IPS-18c (cell line): ENCODE measurements around the gene FHL2.
"Not testable (repeated sequence)": the region's sequence is repeated elsewhere in the genome, so short reads cannot be mapped to it uniquely, and the experiment has no call there.

Experiments used
- H3K4me3 ChIP-seq: 2 replicates; pipeline ENCODE4 v1.7.0; 2013; ENCODE audit warnings: low read depth, mild to moderate bottlenecking, low read length, moderate library complexity; ENCODE audit not compliant: insufficient read depth
- H3K9me3 ChIP-seq: one replicate; pipeline ENCODE4 v1.6.1; 2013; ENCODE audit warnings: mild to moderate bottlenecking, low read length, moderate library complexity; ENCODE audit not compliant: control insufficient read depth, insufficient read depth

Gene FHL2

DNA sequence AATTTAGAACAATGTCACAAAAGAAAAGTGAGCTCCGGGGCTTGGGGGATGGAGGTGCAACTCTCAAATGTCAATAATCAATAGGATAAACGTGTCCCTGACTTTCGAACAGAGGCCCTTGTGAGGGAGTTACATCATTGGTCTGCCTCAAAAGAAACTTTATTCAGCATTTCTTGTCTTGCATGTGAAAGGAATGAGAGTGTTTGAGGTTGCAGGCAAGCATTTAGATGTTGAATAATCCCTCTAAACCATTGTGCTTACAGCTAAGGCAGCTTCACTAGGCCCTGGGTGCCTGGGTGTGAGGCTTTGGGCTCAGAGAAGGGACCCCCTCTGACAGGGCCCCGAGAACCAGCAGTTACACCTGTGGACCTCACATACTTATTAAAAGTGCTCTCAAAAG is 28.6 kb upstream of the FHL2 start:
- no peaks in the 10 kb centered on the region for H3K9me3 ChIP-seq
- no peak overlapping the region for H3K4me3 ChIP-seq

DNA sequence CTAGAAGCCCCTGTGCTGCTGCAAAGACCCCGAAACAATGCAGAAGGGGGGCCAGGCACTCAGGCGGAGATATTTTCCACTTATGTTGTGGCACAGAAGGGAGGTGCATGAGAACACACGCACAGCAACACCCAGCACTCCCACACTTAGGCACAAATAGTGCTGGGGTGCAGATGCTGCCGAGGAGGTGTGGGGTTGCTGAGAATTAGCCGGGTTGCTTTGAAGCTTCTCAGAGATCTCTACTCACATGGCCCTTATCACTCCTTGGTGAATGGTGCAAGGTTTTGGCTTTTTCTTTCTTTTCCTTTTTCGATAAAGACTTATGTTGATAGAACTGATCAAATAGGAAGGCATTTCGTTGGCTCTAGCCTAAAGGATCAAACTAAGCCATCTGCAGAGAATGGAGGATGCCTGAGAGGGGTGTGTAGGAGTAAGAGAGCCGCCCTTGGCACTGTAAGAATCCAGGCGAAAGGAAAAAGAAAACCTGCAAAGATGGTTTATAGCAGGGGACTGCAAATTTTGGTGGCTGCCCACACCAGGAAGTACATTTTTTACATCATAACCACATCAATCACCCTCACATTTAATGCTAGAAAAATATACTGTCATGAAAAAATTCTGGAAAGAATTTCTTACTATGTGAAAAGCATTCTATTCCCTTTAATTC is 27.9 kb upstream of the FHL2 start:
- H3K9me3 ChIP-seq, result no peaks in the 10 kb centered on the region
- H3K4me3 ChIP-seq, result no peak overlapping the region; the same call in none of the 2 replicates

DNA sequence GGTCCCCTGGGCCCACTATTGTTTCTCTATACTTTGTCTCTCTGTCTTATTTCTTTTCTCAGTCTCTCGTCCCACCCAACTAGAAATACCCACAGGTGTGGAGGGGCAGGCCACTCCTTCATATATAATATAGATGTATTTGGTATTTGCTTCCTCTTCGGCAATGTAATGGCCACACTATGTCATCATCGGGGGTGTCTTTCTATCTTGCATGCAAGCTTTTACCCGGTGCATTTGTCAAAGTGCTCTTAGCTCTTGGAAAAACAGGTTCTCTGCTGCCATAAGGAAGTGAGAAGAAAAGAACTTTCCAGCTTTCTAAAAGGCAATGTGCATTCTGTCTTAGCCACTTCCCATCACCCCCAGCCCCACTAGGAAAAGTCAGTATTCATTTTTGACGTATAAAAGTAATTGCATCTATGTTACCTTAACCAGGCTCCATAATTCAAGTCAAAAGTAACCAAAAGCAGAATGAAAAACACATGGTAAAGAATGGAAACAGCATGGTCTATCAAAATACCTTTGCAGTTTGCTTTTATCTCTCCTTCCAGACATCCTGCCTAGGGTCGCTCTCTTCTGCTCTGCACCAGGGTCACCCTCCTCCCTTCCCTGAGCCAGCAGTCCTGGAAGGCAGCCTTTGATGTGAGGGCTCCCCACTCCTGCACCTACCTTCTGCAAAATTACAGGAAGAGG is 27.2 kb upstream of the FHL2 start:
- H3K9me3 ChIP-seq, result no peaks in the 10 kb centered on the region
- H3K4me3 ChIP-seq, result no peak overlapping the region; the same call in 1 of the 2 replicates

DNA sequence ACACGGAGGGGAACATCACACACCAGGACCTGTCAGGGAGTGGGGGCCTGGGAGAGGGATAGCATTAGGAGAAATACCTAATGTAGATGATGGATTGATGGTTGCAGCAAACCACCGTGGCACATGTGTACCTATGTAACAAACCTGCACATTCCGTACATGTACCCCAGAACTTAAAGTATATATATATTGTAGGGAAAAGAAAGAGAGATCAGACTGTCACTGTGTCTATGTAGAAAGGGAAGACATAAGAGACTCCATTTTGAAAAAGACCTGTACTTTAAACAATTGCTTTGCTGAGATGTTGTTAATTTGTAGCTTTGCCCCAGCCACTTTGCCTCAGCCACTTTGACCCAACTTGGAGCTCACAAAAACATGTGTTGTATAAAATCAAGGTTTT is 26.0 kb upstream of the FHL2 start:
- not testable (repeated sequence) for H3K9me3 ChIP-seq, H3K4me3 ChIP-seq

DNA sequence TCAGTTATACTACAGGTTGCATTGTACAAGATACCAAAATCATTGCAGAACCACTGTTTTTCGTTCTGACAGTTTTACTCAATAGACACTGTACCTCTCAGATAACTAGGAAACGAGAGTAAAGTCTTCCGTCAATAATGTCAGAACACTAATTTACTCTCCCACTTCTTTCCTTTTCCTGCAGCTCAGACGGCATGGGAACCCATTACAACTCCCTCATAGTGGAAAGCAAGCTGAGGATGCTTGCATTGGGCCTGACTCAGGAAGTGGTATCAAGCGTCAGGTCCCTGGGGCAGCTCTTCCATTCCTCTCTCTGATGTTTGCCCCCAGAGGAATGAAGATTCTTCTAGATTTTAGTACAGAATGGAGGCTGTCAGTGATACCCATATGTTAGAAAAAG is 23.9 kb upstream of the FHL2 start:
- no peak overlapping the region for H3K4me3 ChIP-seq
- H3K9me3 ChIP-seq, result no peaks in the 10 kb centered on the region

DNA sequence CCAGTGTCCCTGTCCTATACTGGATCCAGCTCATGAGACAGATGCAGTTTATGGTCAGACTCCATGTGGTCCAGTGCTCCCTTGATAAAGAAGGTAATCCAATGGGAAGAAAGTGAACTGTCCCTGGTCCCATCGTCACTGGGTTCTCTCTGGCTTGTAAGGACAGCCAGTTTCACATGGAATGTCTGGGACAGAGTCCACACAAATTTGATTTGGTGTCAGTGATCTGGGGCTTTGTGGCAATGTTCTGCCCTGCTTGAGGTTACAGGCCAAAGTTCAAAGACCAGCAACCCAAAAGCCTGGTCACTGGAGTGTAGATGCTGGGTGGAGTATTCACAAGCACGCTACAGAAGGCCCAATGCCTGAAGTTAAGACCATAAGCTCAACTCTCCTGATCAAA is 22.2 kb upstream of the FHL2 start:
- no peak overlapping the region for H3K4me3 ChIP-seq
- H3K9me3 ChIP-seq, result no peaks in the 10 kb centered on the region

DNA sequence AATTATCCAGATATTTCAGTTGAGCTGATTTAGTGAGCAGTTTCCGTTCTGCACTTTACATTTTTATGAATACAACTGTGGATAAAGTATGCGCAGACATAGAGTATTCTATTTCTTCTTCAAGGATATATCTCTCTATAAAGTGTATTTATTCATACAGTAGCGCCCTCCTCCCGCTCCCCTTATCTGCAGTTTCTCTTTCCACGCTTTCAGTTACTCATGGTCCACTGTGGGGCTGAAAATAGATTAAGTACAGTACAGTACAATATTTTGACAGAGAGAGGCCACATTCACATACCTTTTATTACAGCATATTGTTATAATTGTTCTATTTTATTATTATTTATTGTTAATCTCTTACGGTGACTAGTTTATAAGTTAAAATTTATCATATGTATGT is 19.7 kb upstream of the FHL2 start:
- no peaks in the 10 kb centered on the region for H3K9me3 ChIP-seq
- H3K4me3 ChIP-seq, result no peak overlapping the region

DNA sequence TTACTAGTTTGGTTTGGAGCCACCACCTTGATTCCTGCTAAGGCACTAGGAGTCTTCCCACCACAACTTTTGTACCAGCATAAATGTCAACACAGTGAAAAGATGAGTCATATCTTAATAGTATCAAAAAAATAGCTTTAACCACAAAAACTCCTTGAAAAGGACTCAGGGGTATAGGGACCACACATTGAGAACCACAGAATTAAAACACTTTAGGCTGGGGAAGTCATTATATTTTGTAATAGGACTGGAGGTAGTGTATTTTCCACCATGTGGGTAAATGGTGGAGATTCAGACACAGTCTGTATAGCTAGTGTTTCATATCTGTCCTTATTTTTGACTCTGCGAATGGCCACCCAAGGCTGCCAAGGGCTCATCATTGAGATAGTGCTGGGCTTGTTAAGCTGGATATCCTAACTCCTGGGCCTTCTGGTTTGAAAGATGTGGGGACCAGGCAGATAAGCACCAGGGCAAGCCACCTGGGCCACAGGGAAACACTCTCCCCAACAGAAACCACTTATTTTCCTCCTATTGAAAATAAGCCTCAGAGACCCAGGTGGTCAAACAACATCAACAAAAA is 19.1 kb upstream of the FHL2 start:
- H3K4me3 ChIP-seq, result no peak overlapping the region
- H3K9me3 ChIP-seq, result no peaks in the 10 kb centered on the region

DNA sequence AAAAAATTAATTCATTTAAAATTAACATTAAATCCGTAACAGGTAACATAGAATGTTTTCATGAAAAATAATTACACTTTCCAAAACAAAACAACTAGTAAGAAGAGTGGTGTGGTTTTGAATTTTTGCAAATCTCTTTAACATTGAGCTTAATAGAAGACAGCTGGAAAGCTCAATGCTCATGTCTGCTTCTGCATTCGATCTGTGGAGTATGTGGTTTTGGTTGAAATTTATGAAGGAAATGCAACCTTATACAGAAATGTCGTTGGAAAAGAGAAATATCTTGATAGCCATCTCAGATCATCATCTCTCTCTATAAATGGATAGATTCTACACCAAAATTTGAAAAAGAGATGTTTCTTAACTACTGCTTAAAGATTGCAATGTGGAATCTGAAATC is 17.3 kb upstream of the FHL2 start:
- Histone ChIP-seq H3K4me3 (no peak overlapping the region), H3K9me3 (no peaks in the 10 kb centered on the region)

DNA sequence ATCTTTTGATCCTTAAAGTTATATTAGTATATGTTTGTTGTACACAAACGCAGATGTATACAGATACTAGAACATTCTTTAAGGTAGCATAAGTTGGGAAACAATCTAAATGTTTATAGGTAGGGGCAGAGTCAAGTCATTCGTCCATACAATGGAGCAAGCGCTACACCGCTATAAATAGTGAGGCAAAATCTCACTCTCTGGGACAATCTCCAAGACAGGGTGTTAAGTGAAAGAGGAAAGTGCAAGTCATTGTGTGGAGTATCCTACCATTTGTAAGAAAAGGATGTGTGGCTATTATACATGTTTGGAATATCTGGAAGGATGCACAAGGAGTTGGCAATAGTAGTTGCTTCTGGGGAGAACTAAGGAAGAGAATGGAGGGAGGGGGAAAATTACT is 16.2 kb upstream of the FHL2 start:
- Histone ChIP-seq H3K4me3 (no peak overlapping the region), H3K9me3 (no peaks in the 10 kb centered on the region)

DNA sequence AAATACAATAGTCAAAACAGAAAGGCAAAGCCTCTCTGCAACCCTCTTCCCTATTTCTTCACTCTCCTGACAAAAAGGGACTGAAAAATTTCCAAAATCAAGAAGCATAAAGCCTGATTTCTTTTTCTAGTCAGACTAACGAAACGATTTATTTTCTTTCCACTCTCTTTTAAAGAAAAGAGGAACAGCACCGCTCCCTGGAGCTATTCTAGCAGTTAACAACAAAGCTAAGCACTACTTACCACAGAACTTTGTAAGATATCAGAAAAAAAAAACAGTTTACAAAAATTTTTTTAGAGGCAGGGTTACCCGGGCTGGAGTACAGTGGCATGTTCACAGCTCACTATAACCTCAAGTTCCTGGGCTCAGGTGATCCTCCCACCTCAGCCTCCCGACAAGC is 14.4 kb upstream of the FHL2 start:
- no peak overlapping the region for H3K4me3 ChIP-seq
- no peaks in the 10 kb centered on the region for H3K9me3 ChIP-seq

DNA sequence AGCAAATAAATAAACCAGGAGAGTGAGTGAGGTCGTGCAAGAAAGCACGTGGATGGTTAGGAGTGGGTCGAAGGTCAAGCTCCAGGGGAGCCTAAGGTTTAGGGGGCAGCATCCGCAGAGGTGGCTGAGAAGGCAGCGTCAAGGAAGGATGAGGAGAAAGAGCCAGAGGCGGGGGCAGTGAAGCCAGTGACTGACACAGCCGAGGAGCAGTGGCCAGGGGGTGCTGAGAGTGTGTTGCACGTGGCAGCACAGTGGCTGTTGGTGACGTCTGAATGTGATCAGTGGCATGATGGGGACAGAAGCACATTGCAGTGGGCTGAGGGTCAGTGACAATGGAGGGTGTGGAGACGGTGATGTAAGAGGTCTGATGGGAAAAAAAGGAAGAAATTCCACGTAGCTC is 13.7 kb upstream of the FHL2 start:
- no peak overlapping the region for H3K4me3 ChIP-seq
- H3K9me3 ChIP-seq, result no peaks in the 10 kb centered on the region

DNA sequence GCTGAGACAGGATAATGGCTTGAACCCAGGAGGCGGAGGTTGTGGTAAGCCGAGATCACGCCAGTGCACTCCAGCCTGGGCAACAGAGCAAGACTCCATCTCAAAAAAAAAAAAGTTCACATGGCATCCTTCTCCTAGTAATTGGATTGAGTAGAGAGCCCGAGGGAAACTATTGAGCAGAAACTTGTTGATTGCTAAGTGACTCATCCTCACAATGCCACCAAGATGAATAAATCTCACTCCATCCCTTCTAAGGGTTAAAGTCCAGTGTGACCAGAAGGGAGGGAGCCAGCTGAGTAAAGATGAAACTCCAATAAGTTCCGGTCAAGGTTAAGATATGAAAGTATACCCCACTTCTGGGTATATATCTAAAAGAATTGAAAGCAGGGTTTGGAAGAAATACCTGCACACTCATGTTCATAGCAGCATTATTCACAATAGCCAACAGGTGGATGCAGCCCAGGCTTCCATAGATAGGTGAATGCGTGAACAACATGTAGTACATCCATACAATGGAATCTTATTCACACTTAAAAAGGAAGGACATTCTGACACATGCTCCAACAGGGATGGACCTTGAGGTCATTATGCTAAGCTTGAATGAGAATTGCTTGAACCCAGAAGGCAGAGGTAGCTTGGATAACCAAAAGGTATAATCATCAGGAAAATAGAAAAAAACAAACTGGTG is 13.0 kb upstream of the FHL2 start:
- Histone ChIP-seq H3K9me3 (no peaks in the 10 kb centered on the region), H3K4me3 (no peak overlapping the region)

DNA sequence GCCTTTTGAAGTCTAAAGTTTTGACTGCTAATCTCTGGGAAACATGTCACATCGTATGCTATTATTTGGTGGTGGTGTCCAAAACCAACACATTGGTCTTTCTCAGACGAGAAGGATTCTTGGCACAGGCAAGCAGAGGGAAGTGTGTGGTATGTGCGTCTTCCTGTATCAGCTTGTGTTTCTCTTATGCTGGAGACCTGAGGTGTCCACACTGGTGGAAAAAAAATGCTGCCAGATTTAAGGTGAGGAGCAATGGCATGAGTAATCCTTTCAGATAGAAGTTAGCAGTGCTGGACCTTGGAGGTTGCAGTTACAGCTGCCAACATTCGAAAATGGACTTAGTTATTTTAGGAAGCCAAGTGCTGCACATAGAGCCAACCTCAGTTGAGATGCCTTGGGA is 11.7 kb upstream of the FHL2 start:
- Histone ChIP-seq H3K4me3 (no peak overlapping the region), H3K9me3 (no peaks in the 10 kb centered on the region)

DNA sequence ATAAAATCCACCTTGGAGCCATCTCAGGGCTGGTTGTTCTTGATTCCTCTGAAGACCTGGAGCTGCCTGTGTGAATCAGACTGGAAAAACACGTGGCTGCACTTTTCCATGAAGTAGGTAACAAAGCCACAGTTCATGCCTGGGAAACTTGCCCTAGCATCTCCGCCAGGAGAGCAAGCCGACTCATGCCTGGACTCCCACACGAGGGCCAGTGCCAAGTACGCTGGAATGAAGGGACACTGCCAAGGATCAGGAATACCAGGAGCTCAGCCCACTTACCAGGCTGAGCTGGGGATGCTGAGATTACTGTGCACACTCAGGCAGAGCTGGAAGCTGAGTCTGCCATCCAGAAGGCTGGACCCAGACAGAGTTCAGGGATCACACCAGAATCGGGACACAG is 10.9 kb upstream of the FHL2 start:
- H3K4me3 ChIP-seq, result no peak overlapping the region
- H3K9me3 ChIP-seq, result no peaks in the 10 kb centered on the region

DNA sequence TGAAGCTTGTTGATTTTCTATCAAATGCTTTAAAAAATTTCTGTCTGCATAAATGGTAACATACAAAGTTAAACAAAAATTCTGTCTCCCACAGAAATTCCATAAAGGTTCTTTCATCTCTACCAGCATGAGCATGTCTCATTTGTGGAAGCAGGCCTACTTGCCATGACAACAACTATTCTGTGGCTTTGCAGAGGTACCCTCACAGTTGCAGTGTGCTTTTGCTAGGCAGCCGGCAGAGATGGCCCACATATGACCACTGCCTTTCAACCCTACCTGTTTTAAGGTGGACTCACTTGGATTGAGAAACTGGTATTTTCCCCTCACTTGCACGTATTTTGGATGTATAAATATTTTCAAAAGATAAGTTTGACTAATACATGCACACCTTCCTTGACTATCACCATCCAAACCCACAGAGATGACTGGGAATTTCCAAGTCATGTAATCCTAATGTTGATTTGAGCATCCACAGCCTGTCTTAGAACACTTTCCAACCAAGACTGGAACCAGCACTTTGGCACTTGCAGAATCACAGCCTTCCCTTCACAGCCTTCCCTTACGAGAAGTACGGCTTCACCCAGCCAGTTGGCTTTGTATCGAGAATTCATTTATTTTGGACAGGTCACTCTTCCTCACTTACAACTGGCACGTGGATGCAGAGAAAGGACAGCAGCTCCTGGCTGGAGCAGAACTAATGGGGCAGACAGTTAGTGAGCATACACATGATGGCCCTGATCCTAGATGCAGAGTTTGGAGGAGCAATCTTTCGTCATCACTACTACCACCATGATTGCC is 9.3 kb upstream of the FHL2 start:
- Histone ChIP-seq H3K9me3 (no peaks in the 10 kb centered on the region), H3K4me3 (no peak overlapping the region)

DNA sequence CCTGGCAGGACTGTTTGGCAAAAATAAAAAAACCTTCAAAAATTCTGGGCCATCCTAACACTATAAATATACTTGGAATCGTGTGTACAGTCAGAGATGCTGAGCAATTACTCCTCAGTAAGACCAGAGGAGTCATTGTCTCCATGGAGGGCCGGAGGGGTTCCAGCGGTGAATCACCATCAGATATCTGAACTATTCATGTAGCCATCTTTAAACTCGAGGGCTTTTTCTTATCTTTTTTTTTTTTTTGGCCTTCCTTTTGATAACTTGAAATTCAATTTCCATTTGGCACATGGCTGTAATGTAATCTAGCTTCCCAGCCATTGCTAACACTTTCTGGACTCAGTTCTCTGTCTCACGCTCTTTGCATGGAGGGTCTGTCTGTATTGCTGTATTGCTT is 7.4 kb upstream of the FHL2 start:
- no peaks in the 10 kb centered on the region for H3K9me3 ChIP-seq
- H3K4me3 ChIP-seq, result no peak overlapping the region
